ENCODE data around the gene GHRHR.

The GHRHR gene

GRCh38 chr7:30928254-30928872, 35.4 kb upstream of the GHRHR start:
- no peak for DNase-seq (ENCODE audit: low read depth, low spot score)

- DNase-seq (ENCODE audit: low read depth, low spot score) = no peak
These were observed 34.1 kb upstream of the GHRHR start for GRCh38 chr7:30929686-30930085.

- no peak for DNase-seq (ENCODE audit: low read depth, low spot score)
These were observed 33.1 kb upstream of the GHRHR start for GRCh38 chr7:30930621-30931020.

- DNase-seq (ENCODE audit: low read depth, low spot score) = no peak
These were observed 32.4 kb upstream of the GHRHR start for GRCh38 chr7:30931161-30931928.

- no peak for DNase-seq (ENCODE audit: low read depth, low spot score)
These were observed 31.7 kb upstream of the GHRHR start for GRCh38 chr7:30931929-30932540.

GRCh38 chr7:30932562-30932961, 31.2 kb upstream of the GHRHR start:
- DNase-seq (ENCODE audit: low read depth, low spot score) = no peak

GRCh38 chr7:30933124-30933974, 30.4 kb upstream of the GHRHR start:
- no peak for DNase-seq (ENCODE audit: low read depth, low spot score)

GRCh38 chr7:30934225-30934624, 29.5 kb upstream of the GHRHR start:
- DNase-seq (ENCODE audit: low read depth, low spot score) = no peak

- DNase-seq (ENCODE audit: low read depth, low spot score) = no peak
These were observed 28.8 kb upstream of the GHRHR start for GRCh38 chr7:30934732-30935568.

- no peak for DNase-seq (ENCODE audit: low read depth, low spot score)
These were observed 28.2 kb upstream of the GHRHR start for GRCh38 chr7:30935569-30935877.

GRCh38 chr7:30936650-30937245, 27.0 kb upstream of the GHRHR start:
- no peak for DNase-seq (ENCODE audit: low read depth, low spot score)

GRCh38 chr7:30937416-30937815, 26.3 kb upstream of the GHRHR start:
- no peak for DNase-seq (ENCODE audit: low read depth, low spot score)

- peak; percentile 75 for DNase-seq (ENCODE audit: low read depth, low spot score)
These were observed 25.1 kb upstream of the GHRHR start for GRCh38 chr7:30938435-30939316.

GRCh38 chr7:30941582-30942323, 22.0 kb upstream of the GHRHR start:
- DNase-seq (ENCODE audit: low read depth, low spot score) = no peak

- no peak for DNase-seq (ENCODE audit: low read depth, low spot score)
These were observed 13.6 kb upstream of the GHRHR start for GRCh38 chr7:30950197-30950596.

- DNase-seq (ENCODE audit: low read depth, low spot score) = no peak
These were observed 8.8 kb upstream of the GHRHR start for GRCh38 chr7:30954914-30955313.

- DNase-seq (ENCODE audit: low read depth, low spot score) = no peak
These were observed 7.0 kb upstream of the GHRHR start for GRCh38 chr7:30956704-30957103.

- DNase-seq (ENCODE audit: low read depth, low spot score) = no peak
These were observed 1.6 kb downstream of the GHRHR start for GRCh38 chr7:30965372-30965771.

GRCh38 chr7:30965883-30966282, 2.1 kb downstream of the GHRHR start:
- no peak for DNase-seq (ENCODE audit: low read depth, low spot score)
